IgD-negative memory B cell (primary cell): Measurements from ENCODE around the gene WNT4. TPM values are rescaled to one million over a fixed set of nuclear protein-coding genes. Genes with fewer than 3 reads are reported as not detected.

ENCODE experiments used
- H3K27ac Mint-ChIP-seq, 3 donors: one replicate each; pipeline ENCODE4 v1.8.0; 2020 to 2022; ENCODE audit warnings: mild to moderate bottlenecking in 3 of 3, mixed read lengths in 3 of 3, moderate library complexity in 1 of 3
- H3K27me3 Mint-ChIP-seq: one replicate; pipeline ENCODE4 v1.8.0; 2021; ENCODE audit warnings: mixed read lengths
- H3K36me3 Mint-ChIP-seq: one replicate; pipeline ENCODE4 v1.8.0; 2020; ENCODE audit warnings: mild to moderate bottlenecking, mixed read lengths
- H3K4me1 Mint-ChIP-seq, 3 donors: one replicate each; pipeline ENCODE4 v1.8.0; 2020 to 2022; ENCODE audit warnings: mixed read lengths in 3 of 3, mild to moderate bottlenecking in 1 of 3
- H3K4me3 Mint-ChIP-seq, 4 donors: one replicate each; pipeline ENCODE4 v1.8.0; 2020 to 2022; ENCODE audit warnings: mild to moderate bottlenecking in 4 of 4, mixed read lengths in 4 of 4, moderate library complexity in 3 of 4
- H3K9me3 Mint-ChIP-seq, 3 donors: one replicate each; pipeline ENCODE4 v1.8.0; 2020 to 2021; ENCODE audit warnings: mixed read lengths in 3 of 3, mild to moderate bottlenecking in 1 of 3
- polyA plus RNA-seq: library from polyadenylated mRNA; unstranded; fragments of 300-500 nt; fragmentation: Illumina TruSeq; gene quantifications from one replicate; pipeline ENCODE4 v1.2.3, GENCODE V29; 2021

The WNT4 gene
- polyA plus RNA-seq: not detected

GRCh38 chr1:22143065-22144033, at the start of gene WNT4:
Gene WNT4, minus strand, starts transcription at chr1:22143097. Its CDS starts 175 bp downstream, at chr1:22142922.
- Mint-ChIP-seq H3K4me1 (peaks cover 0 to 5% (median 5%) of the 10 kb centered on the region in 3 donors), H3K27me3 (peaks cover 29% of the 10 kb centered on the region), H3K4me3 (peak within 1 kb of the TSS; percentile 67 to 90 (median 80)), H3K9me3 (no peaks in the 10 kb centered on the region), H3K27ac (peak within 1 kb of the TSS in 1 of 3 donors; percentile 23), H3K36me3 (no peaks in the 10 kb centered on the region)

GRCh38 chr1:22190731-22191130, 47.8 kb upstream of the WNT4 start:
- peak overlapping the region in 1 of 4 donors; percentile 64 for H3K4me3 Mint-ChIP-seq
- peaks cover 0 to 1% (median 0%) of the 10 kb centered on the region in 3 donors for H3K4me1 Mint-ChIP-seq
- peaks cover 2% of the 10 kb centered on the region for H3K36me3 Mint-ChIP-seq
- no peak overlapping the region for H3K27ac Mint-ChIP-seq
- H3K9me3 Mint-ChIP-seq: no peaks in the 10 kb centered on the region
- peaks cover 16% of the 10 kb centered on the region for H3K27me3 Mint-ChIP-seq

DNA sequence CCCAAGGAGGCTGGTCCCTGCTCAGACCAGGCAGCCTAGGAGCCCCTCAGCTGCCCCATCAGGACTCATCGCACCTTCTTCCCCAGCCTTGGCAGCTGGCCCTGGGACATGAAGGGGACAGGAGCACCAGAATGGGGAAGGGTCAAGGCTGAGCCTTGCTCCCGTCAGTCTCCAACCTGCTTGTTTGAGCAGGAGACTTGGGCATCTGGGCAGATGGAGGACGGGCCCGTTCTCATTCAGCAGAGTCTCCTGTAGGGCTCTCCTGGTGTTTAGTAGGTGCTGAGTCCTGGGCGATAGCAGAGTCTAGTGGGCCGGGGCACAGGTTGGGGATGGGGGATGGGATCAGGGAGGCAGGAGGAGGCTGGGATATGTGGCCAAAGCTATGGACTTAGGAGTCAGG, 47.4 kb upstream of the WNT4 start:
- peaks cover 0 to 1% (median 0%) of the 10 kb centered on the region in 3 donors for H3K4me1 Mint-ChIP-seq
- H3K9me3 Mint-ChIP-seq: no peaks in the 10 kb centered on the region
- peaks cover 19% of the 10 kb centered on the region for H3K27me3 Mint-ChIP-seq
- peaks cover 2% of the 10 kb centered on the region for H3K36me3 Mint-ChIP-seq
- H3K27ac Mint-ChIP-seq: no peak overlapping the region
- no peak overlapping the region for H3K4me3 Mint-ChIP-seq

GRCh38 chr1:22189619-22190018, 46.7 kb upstream of the WNT4 start:
- peaks cover 0 to 1% (median 0%) of the 10 kb centered on the region in 3 donors for H3K4me1 Mint-ChIP-seq
- peaks cover 2% of the 10 kb centered on the region for H3K36me3 Mint-ChIP-seq
- no peaks in the 10 kb centered on the region for H3K9me3 Mint-ChIP-seq
- H3K27me3 Mint-ChIP-seq: peaks cover 19% of the 10 kb centered on the region
- no peak overlapping the region for H3K27ac Mint-ChIP-seq
- H3K4me3 Mint-ChIP-seq: no peak overlapping the region

- Mint-ChIP-seq H3K4me1 (peaks cover 0 to 1% (median 0%) of the 10 kb centered on the region in 3 donors), H3K9me3 (no peaks in the 10 kb centered on the region), H3K27me3 (peaks cover 25% of the 10 kb centered on the region), H3K4me3 (no peak overlapping the region), H3K36me3 (peaks cover 2% of the 10 kb centered on the region), H3K27ac (no peak overlapping the region)
Observed at GRCh38 chr1:22188914-22189313, 46.0 kb upstream of the WNT4 start.

- Mint-ChIP-seq H3K27me3 (peaks cover 26% of the 10 kb centered on the region), H3K36me3 (peaks cover 2% of the 10 kb centered on the region), H3K4me3 (no peak overlapping the region), H3K4me1 (peaks cover 0 to 1% (median 0%) of the 10 kb centered on the region in 3 donors), H3K27ac (no peak overlapping the region), H3K9me3 (no peaks in the 10 kb centered on the region)
Observed at GRCh38 chr1:22188436-22188835, 45.5 kb upstream of the WNT4 start.

DNA sequence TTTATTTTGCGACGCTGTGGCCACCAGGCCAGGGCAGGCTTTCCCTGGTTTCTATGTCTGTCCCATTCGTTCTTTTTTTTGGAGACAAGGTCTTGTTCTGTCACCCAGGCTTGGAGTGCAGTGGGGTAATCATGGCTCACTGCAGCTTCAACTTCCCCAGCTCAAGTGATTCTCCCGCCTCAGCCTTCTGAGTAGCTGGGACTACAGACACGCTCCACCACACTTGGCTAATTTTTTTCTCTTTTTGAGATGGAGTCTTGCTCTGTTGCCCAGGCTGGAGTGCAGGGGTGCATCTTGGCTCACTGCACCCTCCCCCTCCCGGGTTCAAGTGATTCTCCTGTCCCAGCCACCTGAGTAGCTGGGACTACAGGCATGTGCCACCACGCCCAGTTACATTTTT, 43.4 kb upstream of the WNT4 start:
- no peaks in the 10 kb centered on the region for H3K9me3 Mint-ChIP-seq
- no peak overlapping the region for H3K27ac Mint-ChIP-seq
- no peaks in the 10 kb centered on the region for H3K4me1 Mint-ChIP-seq
- H3K4me3 Mint-ChIP-seq: no peak overlapping the region
- peaks cover 29% of the 10 kb centered on the region for H3K27me3 Mint-ChIP-seq
- peaks cover 2% of the 10 kb centered on the region for H3K36me3 Mint-ChIP-seq

DNA sequence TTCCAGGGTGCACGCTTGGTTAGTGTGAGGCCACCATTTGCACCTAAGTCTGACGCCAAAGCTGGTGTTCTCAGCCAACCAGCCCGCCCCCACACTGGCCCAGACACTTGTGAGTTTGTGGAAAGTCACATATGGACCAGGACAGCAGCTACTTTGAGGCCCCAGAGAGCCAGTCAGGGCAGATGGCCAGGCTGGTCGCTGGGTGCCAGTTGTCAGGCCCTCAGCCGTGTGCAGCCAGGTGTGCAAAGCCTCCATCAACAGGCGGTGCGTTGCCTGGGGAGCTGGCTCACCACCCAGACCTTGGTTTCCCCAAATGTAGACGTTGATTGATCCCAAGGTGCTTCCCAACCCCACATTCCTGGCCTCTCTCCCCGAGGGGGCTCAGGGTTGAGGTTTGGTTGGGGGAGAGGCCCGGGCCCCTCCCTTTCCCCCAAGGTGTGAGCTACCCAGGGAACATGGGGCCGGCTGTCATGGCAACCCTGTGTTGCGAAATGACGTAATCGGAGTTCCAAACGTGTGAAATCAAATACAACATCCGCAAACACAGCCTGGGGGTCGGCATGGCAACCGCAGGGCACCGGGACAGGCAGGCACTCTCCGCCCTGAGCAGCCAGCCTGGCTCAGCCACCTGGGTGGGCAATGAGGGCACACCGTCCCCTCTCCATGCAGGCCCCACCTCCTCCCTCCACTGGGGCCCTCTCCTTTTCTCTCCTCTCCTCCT, 42.2 kb upstream of the WNT4 start:
- peak overlapping the region in 1 of 4 donors; percentile 52 for H3K4me3 Mint-ChIP-seq
- H3K36me3 Mint-ChIP-seq: peaks cover 2% of the 10 kb centered on the region
- peaks cover 29% of the 10 kb centered on the region for H3K27me3 Mint-ChIP-seq
- no peaks in the 10 kb centered on the region for H3K4me1 Mint-ChIP-seq
- no peak overlapping the region for H3K27ac Mint-ChIP-seq
- H3K9me3 Mint-ChIP-seq: no peaks in the 10 kb centered on the region

- Mint-ChIP-seq H3K4me1 (no peaks in the 10 kb centered on the region), H3K27ac (no peak overlapping the region), H3K27me3 (peaks cover 29% of the 10 kb centered on the region), H3K4me3 (peak overlapping the region in 1 of 4 donors; percentile 52), H3K9me3 (no peaks in the 10 kb centered on the region), H3K36me3 (peaks cover 2% of the 10 kb centered on the region)
Observed at GRCh38 chr1:22184454-22184853, 41.6 kb upstream of the WNT4 start.

DNA sequence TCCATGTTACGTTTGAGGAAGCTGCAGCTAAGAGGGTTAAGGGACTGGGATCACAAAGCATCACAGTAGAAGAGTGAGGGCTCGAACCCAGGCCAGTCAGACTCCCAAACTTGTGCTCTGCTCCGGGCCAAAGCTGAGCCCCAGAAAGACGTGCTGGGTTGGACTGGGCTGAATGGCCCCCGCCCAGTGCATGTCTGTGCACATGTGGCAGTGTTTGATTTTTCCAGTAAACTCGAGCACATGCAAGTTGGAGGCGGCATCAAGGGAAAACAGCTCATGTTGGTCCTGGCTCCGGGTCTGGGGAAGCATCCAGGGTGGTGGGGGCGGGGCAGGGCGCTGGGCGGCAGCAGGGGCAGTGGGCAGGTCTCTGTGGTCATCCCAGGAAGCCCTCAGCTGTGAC, 39.8 kb upstream of the WNT4 start:
- peaks cover 2% of the 10 kb centered on the region for H3K36me3 Mint-ChIP-seq
- no peaks in the 10 kb centered on the region for H3K9me3 Mint-ChIP-seq
- H3K4me1 Mint-ChIP-seq: peaks cover 0 to 3% (median 0%) of the 10 kb centered on the region in 3 donors
- H3K27me3 Mint-ChIP-seq: peaks cover 26% of the 10 kb centered on the region
- no peak overlapping the region for H3K4me3 Mint-ChIP-seq
- H3K27ac Mint-ChIP-seq: no peak overlapping the region

DNA sequence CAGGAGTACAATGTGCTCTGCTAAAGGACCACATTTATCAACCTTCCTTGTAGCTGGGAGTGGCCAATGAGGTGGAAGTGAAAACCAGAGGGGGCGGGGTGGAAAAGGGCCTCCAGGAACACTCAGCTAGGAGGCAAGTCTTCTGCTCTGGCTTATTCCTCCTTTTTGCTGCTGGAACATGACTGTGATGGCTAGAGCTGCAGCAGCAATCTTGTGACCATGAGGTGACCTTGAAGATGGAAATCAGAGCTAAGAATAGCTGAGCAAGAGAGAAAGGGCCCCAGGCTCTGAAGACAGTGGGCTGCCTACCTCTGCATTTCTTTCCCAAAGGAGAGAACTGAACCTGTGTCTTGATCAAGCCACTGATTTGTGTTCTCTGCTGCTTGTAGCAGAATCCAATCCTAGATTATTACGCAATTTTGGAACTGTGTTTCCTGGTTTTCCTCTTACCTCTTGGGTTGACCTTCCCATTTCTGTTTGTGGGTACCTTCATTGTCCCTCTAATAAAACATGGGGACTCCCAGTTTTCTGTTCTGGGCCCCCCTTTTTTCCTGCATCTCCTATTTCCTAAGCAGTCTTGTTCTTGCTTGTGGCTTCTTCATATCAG, 36.4 kb upstream of the WNT4 start:
- Mint-ChIP-seq H3K36me3 (peaks cover 2% of the 10 kb centered on the region), H3K27ac (no peak overlapping the region), H3K27me3 (peaks cover 8% of the 10 kb centered on the region), H3K4me1 (peaks cover 0 to 6% (median 0%) of the 10 kb centered on the region in 3 donors), H3K4me3 (no peak overlapping the region), H3K9me3 (no peaks in the 10 kb centered on the region)

GRCh38 chr1:22177354-22178003, 34.6 kb upstream of the WNT4 start:
- Mint-ChIP-seq H3K27me3 (peaks cover 3% of the 10 kb centered on the region), H3K9me3 (no peaks in the 10 kb centered on the region), H3K27ac (no peak overlapping the region), H3K4me3 (no peak overlapping the region), H3K36me3 (peaks cover 2% of the 10 kb centered on the region), H3K4me1 (peaks cover 0 to 6% (median 0%) of the 10 kb centered on the region in 3 donors)

DNA sequence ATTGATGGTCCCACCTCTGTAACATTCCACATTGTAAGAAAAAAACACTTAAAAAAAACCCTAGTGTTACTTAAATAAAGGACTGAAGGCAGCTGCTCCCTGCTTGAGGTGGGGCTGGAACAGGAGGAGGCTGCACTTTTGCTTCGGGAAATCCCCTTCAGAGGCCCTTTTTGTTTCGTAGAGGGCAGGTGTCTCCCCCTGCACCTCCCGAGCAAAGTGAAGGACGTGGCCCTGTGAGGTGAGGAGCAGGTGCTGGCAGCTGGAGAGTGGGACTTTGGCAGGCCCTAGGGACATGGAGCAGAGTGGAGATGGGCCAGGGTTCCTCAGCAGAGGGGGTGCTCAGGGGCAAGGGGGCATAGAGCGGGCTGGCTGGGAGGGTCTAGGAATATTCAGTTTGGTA, 33.4 kb upstream of the WNT4 start:
- Mint-ChIP-seq H3K4me1 (peaks cover 0 to 6% (median 0%) of the 10 kb centered on the region in 3 donors), H3K4me3 (peak overlapping the region in 1 of 4 donors; percentile 91), H3K27me3 (no peaks in the 10 kb centered on the region), H3K9me3 (no peaks in the 10 kb centered on the region), H3K36me3 (peaks cover 2% of the 10 kb centered on the region), H3K27ac (no peak overlapping the region)

DNA sequence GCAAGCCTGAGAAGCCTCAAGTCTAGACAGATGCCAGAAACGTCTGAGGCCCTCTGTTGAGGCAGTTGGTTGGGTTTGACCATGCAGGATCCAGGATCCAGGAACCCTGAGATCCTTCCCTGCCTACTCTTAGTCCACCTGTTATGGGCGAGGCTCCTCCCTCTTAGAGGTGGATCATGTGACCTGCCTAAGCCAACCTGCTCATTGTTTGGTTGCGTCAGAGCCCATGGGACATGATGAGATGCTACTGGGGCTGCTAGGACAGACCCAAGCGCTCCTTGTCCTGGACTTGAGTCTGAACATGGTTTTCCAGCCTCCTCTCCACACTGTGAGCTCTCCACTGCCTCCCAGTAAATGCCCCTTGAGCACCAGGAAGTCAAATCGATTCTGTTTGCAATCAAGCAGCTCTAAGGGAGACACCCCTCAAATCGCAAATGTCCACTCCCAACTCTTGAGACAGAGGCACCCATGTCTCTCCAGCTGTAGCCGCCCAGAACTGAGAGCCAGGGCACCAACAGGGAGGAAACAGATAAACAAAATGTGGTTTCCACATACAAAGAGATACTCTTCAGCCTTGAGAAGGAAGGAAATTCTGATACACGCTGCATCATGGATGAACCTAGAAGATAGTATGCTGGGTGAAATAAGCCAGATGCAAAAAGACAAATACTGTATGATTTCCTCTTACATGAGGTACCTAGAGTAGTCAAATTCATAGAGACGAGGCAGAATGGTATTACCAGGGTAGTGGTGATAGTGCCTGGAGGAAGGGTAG, 31.7 kb upstream of the WNT4 start:
- H3K4me3 Mint-ChIP-seq: no peak overlapping the region
- H3K27ac Mint-ChIP-seq: no peak overlapping the region
- no peaks in the 10 kb centered on the region for H3K9me3 Mint-ChIP-seq
- peaks cover 0 to 6% (median 0%) of the 10 kb centered on the region in 3 donors for H3K4me1 Mint-ChIP-seq
- H3K36me3 Mint-ChIP-seq: peaks cover 5% of the 10 kb centered on the region
- H3K27me3 Mint-ChIP-seq: no peaks in the 10 kb centered on the region
